Mesothelial cell of epicardium (in vitro differentiated cells): ENCODE results near the gene CLCN7. TPM values are rescaled to one million over a fixed set of nuclear protein-coding genes. Genes with fewer than 3 reads are reported as not detected.
"Not testable (repeated sequence)": the region's sequence is repeated elsewhere in the genome, so short reads cannot be mapped to it uniquely, and the experiment has no call there.

Experiments used
- DNase-seq, 2 experiments: peaks; one replicate each; pipeline ENCODE4 v3.0.0; 2021; ENCODE audit warnings: low spot score in 2 of 2; ENCODE audit not compliant: unreplicated experiment in 2 of 2
- H3K27ac Mint-ChIP-seq: 2 replicates; pipeline ENCODE4 v1.8.0; 2021; ENCODE audit warnings: mixed read lengths
- H3K27me3 Mint-ChIP-seq: 2 replicates; pipeline ENCODE4 v1.8.0; 2021; ENCODE audit warnings: low read depth, mixed read lengths
- H3K36me3 Mint-ChIP-seq: 2 replicates; pipeline ENCODE4 v1.8.0; 2021; ENCODE audit warnings: mixed read lengths
- H3K4me1 Mint-ChIP-seq: 2 replicates; pipeline ENCODE4 v1.8.0; 2021; ENCODE audit warnings: mixed read lengths
- H3K4me3 Mint-ChIP-seq: 2 replicates; pipeline ENCODE4 v1.8.0; 2021; ENCODE audit warnings: mild to moderate bottlenecking, moderate library complexity, mixed read lengths
- H3K9me3 Mint-ChIP-seq: 2 replicates; pipeline ENCODE4 v1.8.0; 2021; ENCODE audit warnings: mixed read lengths
- total RNA-seq: library from RNA; stranded (reverse); gene quantifications from 3 replicates; pipeline ENCODE4 v1.2.1, GENCODE V29; 2021
- TF ChIP-seq, protein P1 (sequence below): fragments of 200-600 bp; sonication (generic); IDR thresholded peaks from one replicate; pipeline ENCODE4 v1.5.0; 2021; ENCODE audit warnings: antibody characterized with exemption; ENCODE audit not compliant: unreplicated experiment

CLCN7 gene
- total RNA-seq, 1 donor from 2014 or later = 94.6 TPM

DNA sequence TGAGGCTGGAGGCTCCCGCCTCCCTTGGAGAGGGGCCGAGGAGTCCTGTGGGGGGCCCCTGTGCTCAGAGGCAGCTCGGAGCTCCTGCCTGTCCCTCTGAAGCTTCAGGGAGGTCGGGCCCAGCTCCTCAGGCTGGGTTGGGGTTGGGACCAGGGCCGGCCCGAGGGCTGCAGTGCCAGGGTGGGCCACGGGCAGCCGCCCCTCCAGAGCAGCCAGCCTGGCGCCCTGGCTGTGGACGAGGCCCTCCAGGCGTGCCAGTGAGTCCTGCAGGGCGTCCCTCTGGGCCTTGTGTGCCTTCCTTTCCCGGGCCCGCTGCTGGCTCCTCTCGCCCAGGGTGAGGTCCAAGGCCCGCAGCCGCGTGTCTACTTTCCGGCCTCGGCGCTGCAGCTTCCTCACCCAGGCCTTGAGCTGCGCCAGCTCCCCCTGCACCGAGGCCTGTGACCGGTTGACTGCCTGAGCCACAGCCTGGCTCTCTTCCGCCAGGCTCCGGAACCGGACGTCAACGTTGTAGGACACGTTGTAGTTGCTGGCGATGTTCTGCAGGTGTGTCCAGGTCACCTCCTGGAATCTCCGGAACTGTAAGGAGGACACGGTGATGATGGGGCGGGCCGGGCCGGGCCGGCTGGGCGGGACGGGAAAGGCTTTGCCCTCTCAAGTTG is 12.7 kb upstream of the CLCN7 start:
- Mint-ChIP-seq H3K27ac (no peak overlapping the region), H3K4me1 (peaks cover 1% of the 10 kb centered on the region), H3K4me3 (no peak overlapping the region), H3K9me3 (no peaks in the 10 kb centered on the region), H3K36me3 (no peaks in the 10 kb centered on the region), H3K27me3 (peaks cover 9% of the 10 kb centered on the region)
- DNase-seq = no peak
- TF ChIP-seq, protein P1, sequence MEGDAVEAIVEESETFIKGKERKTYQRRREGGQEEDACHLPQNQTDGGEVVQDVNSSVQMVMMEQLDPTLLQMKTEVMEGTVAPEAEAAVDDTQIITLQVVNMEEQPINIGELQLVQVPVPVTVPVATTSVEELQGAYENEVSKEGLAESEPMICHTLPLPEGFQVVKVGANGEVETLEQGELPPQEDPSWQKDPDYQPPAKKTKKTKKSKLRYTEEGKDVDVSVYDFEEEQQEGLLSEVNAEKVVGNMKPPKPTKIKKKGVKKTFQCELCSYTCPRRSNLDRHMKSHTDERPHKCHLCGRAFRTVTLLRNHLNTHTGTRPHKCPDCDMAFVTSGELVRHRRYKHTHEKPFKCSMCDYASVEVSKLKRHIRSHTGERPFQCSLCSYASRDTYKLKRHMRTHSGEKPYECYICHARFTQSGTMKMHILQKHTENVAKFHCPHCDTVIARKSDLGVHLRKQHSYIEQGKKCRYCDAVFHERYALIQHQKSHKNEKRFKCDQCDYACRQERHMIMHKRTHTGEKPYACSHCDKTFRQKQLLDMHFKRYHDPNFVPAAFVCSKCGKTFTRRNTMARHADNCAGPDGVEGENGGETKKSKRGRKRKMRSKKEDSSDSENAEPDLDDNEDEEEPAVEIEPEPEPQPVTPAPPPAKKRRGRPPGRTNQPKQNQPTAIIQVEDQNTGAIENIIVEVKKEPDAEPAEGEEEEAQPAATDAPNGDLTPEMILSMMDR = no peak

DNA sequence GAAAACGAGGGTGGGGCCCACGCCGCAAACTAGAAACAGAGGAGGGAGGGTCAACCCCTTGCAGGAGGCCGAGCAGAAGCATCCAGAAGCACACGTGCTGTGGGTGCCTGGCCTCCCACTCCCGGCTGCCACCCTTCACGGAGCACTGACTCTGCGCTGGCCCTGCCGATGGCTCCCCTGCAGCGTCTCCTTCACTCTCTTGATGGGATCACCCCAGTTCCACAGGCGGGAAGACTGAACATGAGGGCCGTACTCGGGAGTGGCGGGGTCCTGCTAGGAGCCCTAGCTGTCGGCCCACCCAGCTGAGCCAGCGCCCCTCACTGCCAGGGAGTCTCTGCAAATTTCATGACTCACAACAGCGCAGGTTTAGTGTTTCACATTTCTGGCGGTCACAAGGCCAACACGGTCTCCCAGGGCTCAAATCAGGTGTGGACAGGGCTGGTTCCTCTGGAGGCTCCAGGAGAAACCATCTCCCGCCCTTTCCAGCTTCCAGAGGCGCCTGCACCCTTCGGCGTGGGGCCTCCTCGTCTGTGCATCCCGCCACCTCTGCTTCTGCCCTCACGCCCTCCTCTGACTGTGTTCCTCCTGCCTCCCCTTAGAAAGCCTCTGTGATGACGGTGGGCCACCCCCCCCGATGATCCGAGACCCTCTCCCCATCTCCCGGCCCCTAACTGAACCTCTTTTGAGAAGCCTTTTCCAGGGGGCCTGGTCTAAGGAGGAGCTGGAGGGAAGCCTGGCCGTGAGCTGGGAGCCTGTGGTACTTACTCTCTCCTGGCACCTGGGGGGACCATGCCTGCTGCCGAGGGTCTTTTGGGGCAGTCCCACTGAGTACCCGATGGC is 11.9 kb upstream of the CLCN7 start:
- H3K9me3 Mint-ChIP-seq = no peaks in the 10 kb centered on the region
- peaks cover 9% of the 10 kb centered on the region for H3K27me3 Mint-ChIP-seq
- no peak overlapping the region for H3K27ac Mint-ChIP-seq
- H3K36me3 Mint-ChIP-seq = no peaks in the 10 kb centered on the region
- no peak for DNase-seq
- H3K4me3 Mint-ChIP-seq = no peak overlapping the region
- H3K4me1 Mint-ChIP-seq = no peaks in the 10 kb centered on the region
- TF ChIP-seq, protein P1 = no peak

DNA sequence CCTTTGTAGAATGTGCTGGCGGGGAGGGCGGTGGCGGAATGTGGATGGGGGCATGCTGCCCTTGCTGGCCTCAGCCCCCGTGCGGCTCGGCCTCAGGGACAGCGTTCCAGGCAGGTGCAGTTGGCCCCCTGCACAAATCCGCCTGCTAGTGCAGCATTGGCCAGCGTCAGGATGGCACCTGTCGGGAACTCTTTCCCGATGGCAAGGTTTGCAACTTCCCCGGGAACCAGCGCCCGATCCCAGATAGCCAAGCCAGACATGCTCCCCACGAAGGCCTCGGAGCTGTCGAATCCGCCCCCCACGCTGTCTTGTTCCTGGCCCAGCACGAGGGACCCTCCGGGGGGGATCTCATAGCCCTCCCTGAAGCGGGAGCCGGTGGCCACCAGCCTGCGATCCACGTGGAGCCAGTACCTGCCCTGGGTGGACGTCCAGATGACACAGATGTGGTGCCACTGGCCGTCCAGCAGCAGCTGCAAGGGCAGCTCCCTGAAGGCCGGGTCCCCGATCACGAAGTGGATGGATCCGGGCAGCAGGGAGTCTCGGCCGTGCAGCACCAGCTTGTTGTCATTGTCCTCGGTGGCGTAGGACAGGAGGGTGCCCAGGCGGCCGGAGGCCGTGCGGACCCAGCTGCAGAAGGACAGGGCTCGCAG is 11.1 kb upstream of the CLCN7 start:
- H3K27me3 Mint-ChIP-seq = peaks cover 13% of the 10 kb centered on the region
- H3K4me3 Mint-ChIP-seq = no peak overlapping the region
- no peaks in the 10 kb centered on the region for H3K36me3 Mint-ChIP-seq
- no peak for DNase-seq
- no peaks in the 10 kb centered on the region for H3K9me3 Mint-ChIP-seq
- TF ChIP-seq, protein P1 = no peak
- no peaks in the 10 kb centered on the region for H3K4me1 Mint-ChIP-seq
- no peak overlapping the region for H3K27ac Mint-ChIP-seq

DNA sequence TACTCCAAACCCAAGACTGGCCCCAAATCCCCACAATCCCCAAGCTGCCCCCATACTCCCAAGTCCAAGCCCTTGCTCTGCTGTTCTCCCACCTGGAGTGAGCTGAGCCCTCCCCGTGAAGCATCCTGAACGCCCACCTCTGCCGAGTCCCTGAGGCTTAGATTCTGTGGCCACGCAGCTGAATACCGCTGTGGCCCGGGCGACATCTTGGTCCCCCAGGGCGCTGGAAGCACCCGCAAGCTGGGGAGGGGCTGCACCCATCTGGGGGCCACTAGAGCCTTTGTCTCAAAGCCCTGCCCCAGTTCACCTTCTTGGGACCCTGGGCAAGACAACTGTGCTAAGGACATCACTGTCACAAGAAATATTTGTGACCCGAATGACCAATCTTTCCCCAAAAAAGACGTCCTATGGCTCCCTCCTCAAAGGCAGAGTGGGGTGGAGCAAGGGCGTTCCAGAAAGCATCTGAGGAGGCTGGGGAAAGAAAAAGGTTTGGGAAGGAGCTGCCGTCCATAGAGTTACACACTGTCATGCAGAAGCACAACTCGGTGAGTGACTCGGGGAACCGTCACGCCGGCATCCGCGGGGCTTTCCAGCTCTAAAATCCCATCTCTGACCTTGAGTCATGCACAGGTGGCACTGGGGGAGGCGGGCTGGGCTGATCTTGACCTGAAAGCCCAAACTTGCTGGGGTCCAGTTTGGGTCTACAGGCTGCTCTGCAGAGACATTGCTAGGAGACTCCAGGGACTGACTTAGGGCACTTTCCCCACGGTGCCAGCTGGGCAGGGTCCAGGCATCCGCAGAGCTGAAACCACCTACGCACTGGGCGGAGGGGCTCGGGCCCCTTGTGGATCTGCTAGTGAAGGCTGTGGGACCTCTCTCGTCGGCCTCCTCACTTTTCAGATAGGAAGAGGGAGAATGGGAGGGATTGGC is 7.3 kb upstream of the CLCN7 start:
- DNase-seq = no peak
- TF ChIP-seq, protein P1 = no peak
- H3K27ac Mint-ChIP-seq = no peak overlapping the region
- H3K27me3 Mint-ChIP-seq = peaks cover 17% of the 10 kb centered on the region
- no peak overlapping the region for H3K4me3 Mint-ChIP-seq
- H3K36me3 Mint-ChIP-seq = no peaks in the 10 kb centered on the region
- H3K9me3 Mint-ChIP-seq = peaks cover 10% of the 10 kb centered on the region
- no peaks in the 10 kb centered on the region for H3K4me1 Mint-ChIP-seq

DNA sequence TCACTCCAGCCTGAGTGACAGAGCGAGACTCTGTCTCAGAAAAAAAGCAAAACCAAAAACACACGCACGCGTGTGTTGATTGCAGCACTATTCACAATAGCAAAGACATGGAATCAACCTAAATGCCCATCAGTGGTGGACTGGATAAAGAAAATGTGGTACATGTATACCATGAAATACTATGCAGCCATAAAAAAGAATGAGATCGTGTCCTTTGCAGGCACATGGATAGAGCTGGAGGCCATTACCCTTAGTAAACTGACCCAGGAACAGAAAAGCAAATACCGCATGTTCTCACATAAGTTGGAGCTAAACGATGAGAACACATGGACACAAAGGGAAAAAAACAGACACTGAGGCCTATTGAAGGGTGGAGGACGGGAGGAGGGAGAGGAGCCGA is 4.1 kb upstream of the CLCN7 start:
- H3K4me3 Mint-ChIP-seq, H3K36me3 Mint-ChIP-seq: not testable (repeated sequence)

More for the DNA sequence above, 4.1 kb upstream of the CLCN7 start:
- not testable (repeated sequence) for H3K27ac Mint-ChIP-seq, DNase-seq, H3K9me3 Mint-ChIP-seq
- Mint-ChIP-seq H3K27me3 (peaks cover 12% of the 10 kb centered on the region), H3K4me1 (peaks cover 11% of the 10 kb centered on the region)
